ENCODE data around the gene MUCL3.

- TF ChIP-seq CTCF (IDR thresholded peaks at IDR 0.05), result no peak
- no peak for TF ChIP-seq POLR2A (IDR thresholded peaks at IDR 0.05)
- no peak for TF ChIP-seq POLR2AphosphoS5 (IDR thresholded peaks at IDR 0.05)
- no peak for TF ChIP-seq EP300 (IDR thresholded peaks at IDR 0.05)
These were observed 39.8 kb upstream of the MUCL3 start for GRCh38 chr6:30900863-30901417.
